Measurements from ENCODE around the gene EHMT1. TPM values are rescaled to one million over a fixed set of nuclear protein-coding genes. Genes with fewer than 3 reads are reported as not detected.
"Not testable (repeated sequence)": the region's sequence is repeated elsewhere in the genome, so short reads cannot be mapped to it uniquely, and the experiment has no call there.

Gene EHMT1
- total RNA-seq, 1 donor from 2014 or later: 95.9 TPM

GRCh38 chr9:137613738-137614523 lies 4.9 kb upstream of the EHMT1 start:
- intact Hi-C loops (cut with micrococcal nuclease): no loop called here

- intact Hi-C loops (cut with micrococcal nuclease): no loop called here
Measured at GRCh38 chr9:137614631-137615386, 4.0 kb upstream of the EHMT1 start.

- intact Hi-C loops (cut with micrococcal nuclease): no loop called here
Measured at GRCh38 chr9:137615387-137615871, 3.4 kb upstream of the EHMT1 start.

GRCh38 chr9:137619240-137620047 lies 639 bp downstream of the EHMT1 start:
- intact Hi-C loops (cut with micrococcal nuclease): loop anchor here (1.0 kb wide), 3 partner anchors 9 to 29 kb away; partner anchors contain the start of gene ZMYND19

GRCh38 chr9:137620048-137620405 lies 1.2 kb downstream of the EHMT1 start:
- intact Hi-C loops (cut with micrococcal nuclease): no loop called here

DNA sequence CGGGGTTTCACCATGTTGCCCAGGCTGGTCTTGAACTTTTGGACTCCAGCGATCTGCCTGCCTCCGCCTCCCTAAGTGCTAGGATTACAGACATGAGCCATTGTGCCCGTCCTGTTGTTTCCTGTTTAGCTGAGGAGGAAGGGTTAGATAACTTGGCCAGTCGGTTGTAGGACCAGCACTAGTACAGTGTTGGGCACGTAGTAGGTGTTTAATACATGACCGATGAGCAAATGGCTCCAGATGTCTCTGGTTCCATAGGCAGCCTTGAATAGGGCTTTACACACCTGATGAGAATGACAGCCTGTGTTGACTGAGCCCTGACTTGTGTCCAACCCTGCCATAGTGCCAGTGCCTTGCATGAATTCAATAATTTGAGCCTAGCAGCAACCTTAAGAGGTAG lies 1.8 kb downstream of the EHMT1 start:
- intact Hi-C loops (cut with micrococcal nuclease): no loop called here

GRCh38 chr9:137621131-137621757 lies 2.4 kb downstream of the EHMT1 start:
- intact Hi-C loops (cut with micrococcal nuclease): no loop called here

- intact Hi-C loops (cut with micrococcal nuclease): not testable (repeated sequence)
Measured at GRCh38 chr9:137622211-137622610, 3.4 kb downstream of the EHMT1 start.

DNA sequence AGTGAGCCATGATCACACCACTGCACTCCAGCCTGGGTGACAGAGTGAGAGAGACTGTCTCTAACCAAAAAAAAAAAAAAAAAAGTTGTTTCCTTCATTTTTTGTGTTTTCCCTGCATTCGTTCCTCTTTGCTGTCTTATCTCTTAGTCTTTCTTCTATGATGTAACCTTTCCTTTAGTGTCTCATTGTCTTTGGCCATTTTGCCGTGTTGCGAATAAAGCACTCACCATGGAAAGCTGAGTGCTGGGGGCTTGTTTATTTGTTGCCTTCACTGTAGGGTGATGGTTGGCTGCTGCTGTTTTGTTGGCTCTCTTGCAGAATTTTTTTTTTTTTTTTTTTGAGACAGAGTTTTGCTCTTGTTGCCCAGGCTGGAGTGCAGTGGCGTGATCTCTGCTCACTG lies 7.7 kb downstream of the EHMT1 start:
- intact Hi-C loops (cut with micrococcal nuclease): no loop called here

- intact Hi-C loops (cut with micrococcal nuclease): not testable (repeated sequence)
Measured at GRCh38 chr9:137627406-137627805, 8.6 kb downstream of the EHMT1 start.

- intact Hi-C loops (cut with micrococcal nuclease): no loop called here
Measured at GRCh38 chr9:137630126-137630525, 11.3 kb downstream of the EHMT1 start.

DNA sequence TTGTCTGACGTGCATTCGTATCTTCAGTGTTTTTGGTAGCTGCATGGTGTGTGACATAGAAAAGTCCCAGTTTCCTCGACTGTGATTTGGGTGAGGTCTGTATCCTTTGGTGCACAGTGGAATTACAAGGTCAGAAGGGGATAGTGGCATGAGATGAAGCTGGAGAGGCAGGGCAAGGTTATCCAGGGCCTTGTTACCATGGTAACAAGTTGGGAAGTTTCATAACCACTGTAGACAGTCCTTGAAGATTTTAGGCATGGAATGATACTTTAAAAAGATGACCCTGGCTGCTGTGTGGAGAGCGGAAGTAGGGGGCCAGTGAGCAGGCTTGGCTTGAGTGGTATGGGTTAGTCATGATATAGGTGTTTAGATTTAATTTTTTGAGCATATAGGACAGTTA lies 11.9 kb downstream of the EHMT1 start:
- intact Hi-C loops (cut with micrococcal nuclease): no loop called here

- intact Hi-C loops (cut with micrococcal nuclease): no loop called here
Measured at GRCh38 chr9:137631345-137632229, 12.8 kb downstream of the EHMT1 start.

- intact Hi-C loops (cut with micrococcal nuclease): no loop called here
Measured at GRCh38 chr9:137632230-137633161, 13.7 kb downstream of the EHMT1 start.

DNA sequence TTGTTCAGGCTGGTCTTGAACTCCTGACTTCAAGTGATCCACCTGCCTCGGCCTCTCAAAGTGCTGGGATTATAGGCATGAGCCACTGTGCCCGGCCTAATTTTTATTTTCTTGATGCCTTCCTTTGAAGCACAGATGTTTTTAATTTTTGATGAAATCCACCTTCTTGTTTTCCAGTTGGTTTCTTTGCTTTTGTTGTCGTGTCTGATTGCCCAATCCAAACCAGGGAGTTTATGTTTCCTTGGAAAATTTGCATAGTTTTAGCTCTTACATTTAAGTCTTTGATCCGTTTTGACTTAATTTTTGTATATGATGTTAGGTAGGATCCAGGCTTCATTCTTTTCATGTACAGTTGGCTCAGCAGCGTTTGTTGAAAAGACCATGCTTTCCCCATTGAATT lies 15.2 kb downstream of the EHMT1 start:
- intact Hi-C loops (cut with micrococcal nuclease): no loop called here

DNA sequence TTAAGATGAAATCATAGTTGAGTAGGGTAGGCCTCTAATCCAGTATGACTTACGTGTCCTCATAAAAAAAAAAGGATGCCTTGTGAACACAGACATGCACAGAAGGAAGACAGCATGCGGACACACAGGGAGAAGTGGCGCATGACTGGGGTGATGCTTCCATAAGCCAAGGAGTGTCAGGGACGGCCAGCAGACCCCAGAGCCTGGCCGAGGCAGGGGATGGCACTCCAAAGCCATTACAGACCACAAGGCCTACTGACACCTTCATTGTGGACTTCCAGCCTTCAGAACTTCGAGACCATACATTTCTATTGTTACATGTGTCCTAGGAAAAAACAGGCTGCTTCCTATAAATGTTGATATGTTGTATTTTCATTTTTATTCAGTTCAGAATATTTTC lies 19.9 kb downstream of the EHMT1 start:
- intact Hi-C loops (cut with micrococcal nuclease): loop anchor here (1.0 kb wide), 1 partner anchor 19 kb away; the partner anchor contains the start of gene EHMT1

DNA sequence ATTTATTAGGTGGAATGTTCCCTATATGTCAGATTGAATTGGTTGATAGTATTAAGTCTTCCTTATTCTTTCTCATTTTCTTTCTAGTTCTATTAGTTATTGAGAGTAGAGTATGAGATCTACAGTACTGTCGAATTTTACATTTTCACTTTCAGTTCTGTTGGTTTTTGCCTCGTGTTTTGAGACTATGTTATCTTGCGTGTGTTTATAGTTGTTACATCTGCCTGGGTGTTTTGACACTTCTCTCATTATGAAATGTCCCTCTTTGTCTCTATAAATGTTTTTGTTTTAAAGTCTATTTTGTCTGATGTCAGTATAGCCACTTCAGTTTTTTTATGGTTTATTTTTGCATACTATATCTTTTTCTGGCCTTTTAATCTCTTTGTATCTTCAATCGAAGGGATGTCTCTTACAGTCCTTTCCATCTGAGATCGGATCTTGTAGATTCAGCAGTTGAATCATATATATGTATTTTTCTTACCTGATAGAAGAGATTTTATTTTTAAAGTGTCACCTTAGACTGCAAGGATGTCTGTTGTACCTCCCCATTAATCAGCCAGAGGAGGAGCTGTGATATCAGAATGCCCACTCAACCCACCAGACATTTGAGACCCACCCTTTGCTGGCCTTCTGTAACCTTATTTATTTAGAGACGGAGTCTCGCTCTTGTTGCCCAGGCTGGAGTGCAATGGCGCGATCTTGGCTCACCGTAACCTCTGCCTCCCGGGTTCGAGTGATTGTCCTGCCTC lies 20.7 kb downstream of the EHMT1 start:
- intact Hi-C loops (cut with micrococcal nuclease): loop anchor here (1.0 kb wide), 1 partner anchor 20 kb away; the partner anchor contains the start of gene EHMT1

GRCh38 chr9:137640862-137641261 lies 22.1 kb downstream of the EHMT1 start:
- intact Hi-C loops (cut with micrococcal nuclease): no loop called here

All from T-helper 2 cell treated with Interferon-gamma antibody and Interleukin-4, amounts not matched to agents 100 ng/mL and 5 ng/mL, for 36 hours (primary cell).